PFSK-1 (cell line): ENCODE measurements around the gene RFC2. TPM values are rescaled to one million over a fixed set of nuclear protein-coding genes. Genes with fewer than 3 reads are reported as not detected.

Experiments used
- FOXP2 ChIP-seq: optimal IDR thresholded peaks from 2 replicates; pipeline ENCODE3; 2011; ENCODE audit warnings: borderline replicate concordance, control low read depth, inconsistent platforms; ENCODE audit not compliant: insufficient read depth; ENCODE audit errors: extremely low read length, extremely low read depth
- POLR2AphosphoS5 ChIP-seq: IDR thresholded peaks from 2 replicates; pipeline ENCODE4 v1.6.1; 2012; ENCODE audit warnings: low read depth, mild to moderate bottlenecking, control low read depth, low read length, moderate library complexity
- REST ChIP-seq, 2 experiments: IDR thresholded peaks; 2 replicates each; pipeline versions ENCODE4 v1.6.1 to v1.8.0; 2011 to 2012; ENCODE audit warnings: low read depth in 2 of 2, low read length in 2 of 2, control low read depth in 1 of 2, inconsistent platforms in 1 of 2, mild to moderate bottlenecking in 1 of 2, moderate library complexity in 1 of 2; ENCODE audit not compliant: insufficient read depth in 1 of 2
- SIN3A ChIP-seq: IDR thresholded peaks from 2 replicates; pipeline ENCODE4 v1.6.1; 2012; ENCODE audit warnings: mild to moderate bottlenecking, low read length, moderate library complexity, borderline replicate concordance; ENCODE audit not compliant: insufficient read depth
- TAF1 ChIP-seq: IDR thresholded peaks from 2 replicates; pipeline ENCODE4 v1.6.1; 2012; ENCODE audit warnings: low read length, control low read depth, borderline replicate concordance; ENCODE audit not compliant: insufficient read depth
- polyA plus RNA-seq: library from polyadenylated mRNA; unstranded; fragments of >200 nt; gene quantifications from one replicate; pipeline ENCODE4 v1.2.1, GENCODE V29; 2012; ENCODE audit warnings: low read depth, missing spikeins; ENCODE audit not compliant: insufficient read length

Gene RFC2
- 47.3 TPM for polyA plus RNA-seq

GRCh38 chr7:74254129-74254857, at the start of gene RFC2:
TSS of gene RFC2 (minus strand) at chr7:74254399. CDS start at chr7:74254383, 16 bp downstream.
- 0 out of 2 replicates have a peak, but pooled peaks have one; percentile 12 for TF ChIP-seq SIN3A
- TF ChIP-seq POLR2AphosphoS5: peak; percentile 49
- peak; percentile 98 for TF ChIP-seq FOXP2
- peak in 1 of 2 experiments; percentile 49; a peak in 2 of 4 replicates for TF ChIP-seq REST (IDR thresholded peaks at IDR 0.05; ENCODE audit: insufficient read depth in 1 of 2, low read depth in 2 of 2, low read length in 2 of 2)
- peak; percentile 81 for TF ChIP-seq TAF1

- TF ChIP-seq SIN3A (no peak), REST (IDR thresholded peaks at IDR 0.05; ENCODE audit: insufficient read depth in 1 of 2, low read depth in 2 of 2, low read length in 2 of 2) (no peak), POLR2AphosphoS5 (no peak), FOXP2 (no peak), TAF1 (no peak)
Observed at GRCh38 chr7:74302745-74303221, 48.6 kb upstream of the RFC2 start.

- TF ChIP-seq SIN3A (no peak), TAF1 (no peak), FOXP2 (no peak), POLR2AphosphoS5 (no peak), REST (IDR thresholded peaks at IDR 0.05; ENCODE audit: insufficient read depth in 1 of 2, low read depth in 2 of 2, low read length in 2 of 2) (no peak)
Observed at GRCh38 chr7:74300926-74301325, 46.7 kb upstream of the RFC2 start.

- no peak for TF ChIP-seq TAF1
- TF ChIP-seq POLR2AphosphoS5: no peak
- no peak for TF ChIP-seq FOXP2
- no peak for TF ChIP-seq REST (IDR thresholded peaks at IDR 0.05; ENCODE audit: insufficient read depth in 1 of 2, low read depth in 2 of 2, low read length in 2 of 2)
- TF ChIP-seq SIN3A: no peak
Observed at GRCh38 chr7:74299401-74299800, 45.2 kb upstream of the RFC2 start.
